HepG2 (cell line): ENCODE results near the gene MRPS17. TPM values are rescaled to one million over a fixed set of nuclear protein-coding genes. Genes with fewer than 3 reads are reported as not detected.

Experiments
- ATAC-seq: fragments of 200-7000 bp; cut with Tn5 transposase; 3 replicates; pipeline ENCODE4 v1.9.1; 2020; ENCODE audit warnings: mild to moderate bottlenecking, moderate library complexity
- BruUV-seq: library from RNA; stranded (reverse); fragments of 400-500 nt; replicated peaks from 2 replicates; lab custom pipeline; 2021; lab: Mats Ljungman, UMichigan
- CTCF ChIA-PET: fragments of 300-600 bp; formaldehyde crosslinking; extraction: SDS; loops from one replicate; lab custom pipeline; 2021; ENCODE audit warnings: low total read pairs, inconsistent platforms, low intra/inter-chr PET ratio; lab: Yijun Ruan, JAX
- POLR2A ChIA-PET: fragments of 350-600 bp; sonication (Branson Sonifier 250); formaldehyde crosslinking; loops from one replicate; lab custom pipeline; 2020; ENCODE audit warnings: antibody characterized with exemption, inconsistent platforms; lab: Yijun Ruan, JAX
- DNase-seq: peaks from one replicate; pipeline ENCODE4 v3.0.0-alpha.2; 2015; ENCODE audit warnings: low spot score
- FAIRE-seq: peaks from 3 replicates; lab custom pipeline; 2011; peaks lifted over from hg19 to GRCh38; lab: Jason Lieb, UNC
- H2AFZ ChIP-seq: one replicate; pipeline ENCODE4 v1.6.1; 2011; ENCODE audit warnings: low read length, inconsistent platforms
- H3K27ac ChIP-seq: fragments of 300-600 bp; 3 replicates; pipeline ENCODE4 v1.8.0; 2011; ENCODE audit warnings: mixed run types, mild to moderate bottlenecking, mixed read lengths, low read length, inconsistent platforms; ENCODE audit not compliant: insufficient read depth; ENCODE audit errors: extremely low read length
- H3K27me3 ChIP-seq, 2 experiments: fragments of 200-600 bp in 1 of 2; 2 replicates in 1 of 2; 3 replicates in 1 of 2; pipeline versions ENCODE4 v1.6.0 to v1.8.0; 2011; ENCODE audit warnings: low read length in 2 of 2, mild to moderate bottlenecking in 2 of 2, moderate library complexity in 2 of 2, inconsistent platforms in 1 of 2; ENCODE audit not compliant: insufficient read depth in 2 of 2, control insufficient read depth in 1 of 2
- H3K36me3 ChIP-seq, 2 experiments: fragments of 200-600 bp in 1 of 2; replicated peaks in 1 of 2; 2 replicates in 1 of 2; 3 replicates in 1 of 2; pipeline versions ENCODE4 v1.5.1 to v1.8.0; 2011; ENCODE audit warnings: low read length in 2 of 2, inconsistent platforms in 1 of 2; ENCODE audit not compliant: insufficient read depth in 2 of 2, control insufficient read depth in 1 of 2
- H3K4me1 ChIP-seq: 2 replicates; pipeline ENCODE4 v1.5.1; 2012; ENCODE audit warnings: low read length, inconsistent platforms; ENCODE audit not compliant: insufficient read depth
- H3K4me2 ChIP-seq: 2 replicates; pipeline ENCODE4 v1.6.0; 2011; ENCODE audit warnings: low read depth, low read length, inconsistent platforms
- H3K4me3 ChIP-seq, 3 experiments: fragments of 200-600 bp in 1 of 3; sonication (generic), shearing (Covaris generic) in 1 of 3; replicated peaks in 1 of 3; 2 replicates each; pipeline ENCODE4 v1.5.1; 2011 to 2016; ENCODE audit warnings: low read length in 3 of 3, inconsistent platforms in 2 of 3, low read depth in 2 of 3, mild to moderate bottlenecking in 2 of 3, control low read depth in 1 of 3, mixed read lengths in 1 of 3; ENCODE audit not compliant: insufficient read depth in 1 of 3
- H3K79me2 ChIP-seq: one replicate; pipeline ENCODE4 v1.6.1; 2011; ENCODE audit warnings: low read length, inconsistent platforms; ENCODE audit not compliant: insufficient read depth
- H3K9ac ChIP-seq: 2 replicates; pipeline ENCODE4 v1.6.0; 2011; ENCODE audit warnings: mild to moderate bottlenecking, low read depth, low read length, inconsistent platforms; ENCODE audit not compliant: insufficient read depth
- H3K9me3 ChIP-seq: 2 replicates; pipeline ENCODE4 v1.5.1; 2012; ENCODE audit warnings: mild to moderate bottlenecking, low read length
- H4K20me1 ChIP-seq: 2 replicates; pipeline ENCODE4 v1.6.0; 2011; ENCODE audit warnings: inconsistent platforms, mild to moderate bottlenecking, low read length, moderate library complexity; ENCODE audit not compliant: insufficient read depth
- ETV6 ChIP-seq: sonication (generic); formaldehyde crosslinking; conservative IDR thresholded peaks from 2 replicates; pipeline ENCODE4 v1.4.0; 2020; ENCODE audit warnings: missing genetic modification reagents
- EZH2 ChIP-seq: conservative IDR thresholded peaks from 2 replicates; pipeline ENCODE4 v1.6.1; 2012; ENCODE audit warnings: mild to moderate bottlenecking, low read depth, low read length, moderate library complexity
- GLMP ChIP-seq: sonication (generic); formaldehyde crosslinking; IDR thresholded peaks from 2 replicates; pipeline ENCODE4 v1.9.0; 2021; ENCODE audit warnings: missing genetic modification reagents, mild to moderate bottlenecking, borderline replicate concordance
- HNRNPUL1 ChIP-seq: fragments of 200-400 bp; formaldehyde crosslinking; IDR thresholded peaks from 2 replicates; pipeline ENCODE4 v1.6.1; 2017; ENCODE audit warnings: low read depth, mild to moderate bottlenecking, low read length, moderate library complexity
- JUN ChIP-seq: sonication (generic); formaldehyde crosslinking; IDR thresholded peaks from 2 replicates; pipeline ENCODE4 v1.4.0; 2020; ENCODE audit warnings: mild to moderate bottlenecking, missing genetic modification reagents
- KAT8 ChIP-seq: IDR thresholded peaks from 2 replicates; pipeline ENCODE4 v1.6.1; 2016; ENCODE audit warnings: missing genetic modification reagents, missing compliant biosample characterization
- KDM3A ChIP-seq: IDR thresholded peaks from 2 replicates; pipeline ENCODE4 v1.6.1; 2018; ENCODE audit warnings: low read depth, missing compliant biosample characterization
- KIAA2018 ChIP-seq: sonication (generic); formaldehyde crosslinking; IDR thresholded peaks from 2 replicates; pipeline ENCODE4 v1.5.0; 2020; ENCODE audit warnings: mild to moderate bottlenecking, missing genetic modification reagents, borderline replicate concordance
- MAZ ChIP-seq, 2 experiments: sonication (generic) in 1 of 2; formaldehyde crosslinking in 1 of 2; IDR thresholded peaks; 2 replicates each; pipeline versions ENCODE4 v1.5.0 to v1.6.1; 2012 to 2020; ENCODE audit warnings: low read depth in 2 of 2, mild to moderate bottlenecking in 2 of 2, borderline replicate concordance in 1 of 2, improper control_type of control experiment in 1 of 2, low read length in 1 of 2, missing genetic modification reagents in 1 of 2, moderate library complexity in 1 of 2
- MLLT10 ChIP-seq: sonication (generic); formaldehyde crosslinking; IDR thresholded peaks from 2 replicates; pipeline ENCODE4 v1.4.0; 2020; ENCODE audit warnings: missing genetic modification reagents
- NFRKB ChIP-seq: fragments of 450-650 bp; IDR thresholded peaks from 2 replicates; pipeline ENCODE4 v1.6.1; 2017
- U2AF1 ChIP-seq: fragments of 200-400 bp; formaldehyde crosslinking; optimal IDR thresholded peaks from 2 replicates; pipeline ENCODE3; 2017; ENCODE audit warnings: mild to moderate bottlenecking, low read depth, low read length
- ZMAT3 ChIP-seq: sonication (generic); formaldehyde crosslinking; conservative IDR thresholded peaks from 2 replicates; pipeline ENCODE4 v1.7.0; 2021; ENCODE audit warnings: missing genetic modification reagents
- ZNF335 ChIP-seq: sonication (generic); formaldehyde crosslinking; IDR thresholded peaks from 2 replicates; pipeline ENCODE4 v1.4.0; 2020; ENCODE audit warnings: missing genetic modification reagents
- ZNF496 ChIP-seq: sonication (generic); formaldehyde crosslinking; IDR thresholded peaks from 2 replicates; pipeline ENCODE4 v1.8.1; 2023; ENCODE audit warnings: mild to moderate bottlenecking, moderate library complexity, missing genetic modification reagents; ENCODE audit not compliant: insufficient replicate concordance
- WGBS: methylation state at CpG from one replicate; pipeline ENCODE4 v1.1.6; 2017; ENCODE audit warnings: low lambda C conversion rate; 5-methylcytosine and 5-hydroxymethylcytosine counted together
- in situ Hi-C: cut with HindIII; loops from 2 replicates; pipeline ENCODE4 v1.10.0; 2017; ENCODE audit warnings: low pct_unique_long_range_greater_than_20kb; ENCODE audit not compliant: extremely low pct_ligation_motif_present
- intact Hi-C: fragments of 100-400 bp; cut with micrococcal nuclease; formaldehyde crosslinking; loops from one replicate; pipeline ENCODE4 v1.10.0; 2022; ENCODE audit not compliant: unreplicated experiment
- polyA plus RNA-seq, 8 experiments: library from polyadenylated mRNA; depleted of rRNA in 3 of 8; stranded (reverse) in 7 of 8; unstranded in 1 of 8; fragments of >200 nt; fragmentation: Illumina TruSeq in 4 of 8; extraction: Trizol in 4 of 8; gene quantifications; 2 replicates each; pipeline versions ENCODE4 v1.2.1 to v1.2.3, GENCODE V29; 2011 to 2016; ENCODE audit warnings: low read depth in 4 of 8, missing spikeins in 1 of 8, mixed read lengths in 1 of 8; ENCODE audit not compliant: insufficient read depth in 1 of 8
- total RNA-seq, 5 experiments: library from RNA; depleted of rRNA; stranded (reverse); fragments of >200 nt; fragmentation: Illumina TruSeq; extraction: Trizol; gene quantifications; 2 replicates each; pipeline ENCODE4 v1.2.3, GENCODE V29; 2016; ENCODE audit warnings: low read depth in 1 of 5
- TF ChIP-seq, protein P1 (sequence below): sonication (generic); formaldehyde crosslinking; IDR thresholded peaks from 2 replicates; pipeline ENCODE4 v1.9.0; 2021; ENCODE audit warnings: missing genetic modification reagents, borderline replicate concordance

MRPS17 gene
- total and polyA plus RNA-seq, 2 of the 13 experiments (the other 11 are each of a cell fraction or from before 2014, with no cell fraction given) = 14.9 to 31.3 TPM

DNA sequence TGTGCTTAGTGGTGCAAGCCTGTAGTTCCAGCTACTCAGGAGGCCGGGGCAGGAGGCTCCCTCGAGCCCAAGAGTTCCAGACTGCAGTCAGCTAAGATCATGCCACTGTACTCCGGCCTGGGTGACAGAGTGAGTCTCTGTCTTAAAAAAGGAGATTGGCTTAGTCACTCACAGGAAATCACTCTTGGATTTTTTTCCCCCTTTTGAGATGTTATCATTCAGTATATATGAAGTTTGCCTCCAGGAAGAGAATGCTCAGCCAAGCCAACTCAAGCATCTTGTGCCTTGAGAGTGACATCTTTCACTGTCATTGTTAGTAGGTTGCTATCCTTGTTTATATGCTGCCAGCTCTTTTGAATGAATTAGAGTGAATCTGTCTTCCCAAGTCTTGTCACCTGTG is 40.7 kb downstream of the MRPS17 start:
- H3K36me3 ChIP-seq = peaks cover 4 to 16% of the 10 kb centered on the region in 2 experiments; a peak in 3 of 5 replicates
- H3K79me2 ChIP-seq = no peaks in the 10 kb centered on the region
- no peak overlapping the region for H3K27ac ChIP-seq
- no peak overlapping the region for H3K9ac ChIP-seq
- no peak for TF ChIP-seq ZNF335 (CRISPR knock-in tag)
- no peak for TF ChIP-seq KDM3A
- no peak for TF ChIP-seq ZMAT3 (CRISPR knock-in tag)
- no peak for TF ChIP-seq GLMP (CRISPR knock-in tag)
- no peak for TF ChIP-seq U2AF1
- no peak for TF ChIP-seq HNRNPUL1
- no peak for TF ChIP-seq MLLT10 (CRISPR knock-in tag)
- no peak for TF ChIP-seq KAT8 (CRISPR knock-in tag)
- no peak for TF ChIP-seq ZNF496 (CRISPR knock-in tag)
- TF ChIP-seq MAZ (IDR thresholded peaks at IDR 0.05; ENCODE audit: borderline replicate concordance, low read depth, low read length) = no peak
- no peak for TF ChIP-seq MAZ (CRISPR knock-in tag; IDR thresholded peaks at IDR 0.05; ENCODE audit: low read depth)
- TF ChIP-seq KIAA2018 (CRISPR knock-in tag) = no peak
- TF ChIP-seq, protein P1, sequence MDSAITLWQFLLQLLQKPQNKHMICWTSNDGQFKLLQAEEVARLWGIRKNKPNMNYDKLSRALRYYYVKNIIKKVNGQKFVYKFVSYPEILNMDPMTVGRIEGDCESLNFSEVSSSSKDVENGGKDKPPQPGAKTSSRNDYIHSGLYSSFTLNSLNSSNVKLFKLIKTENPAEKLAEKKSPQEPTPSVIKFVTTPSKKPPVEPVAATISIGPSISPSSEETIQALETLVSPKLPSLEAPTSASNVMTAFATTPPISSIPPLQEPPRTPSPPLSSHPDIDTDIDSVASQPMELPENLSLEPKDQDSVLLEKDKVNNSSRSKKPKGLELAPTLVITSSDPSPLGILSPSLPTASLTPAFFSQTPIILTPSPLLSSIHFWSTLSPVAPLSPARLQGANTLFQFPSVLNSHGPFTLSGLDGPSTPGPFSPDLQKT = no peak
- no peak for TF ChIP-seq EZH2
- TF ChIP-seq ETV6 (CRISPR knock-in tag) = no peak
- TF ChIP-seq JUN (CRISPR knock-in tag) = no peak
- no peak for TF ChIP-seq NFRKB
- in situ Hi-C loops (no loop called here), intact Hi-C loops (no loop called here)
- FAIRE-seq (no peak), DNase-seq (no peak), ATAC-seq (no peak)
- H3K9me3 ChIP-seq = no peaks in the 10 kb centered on the region
- no peak overlapping the region for H3K4me3 ChIP-seq
- no peaks in the 10 kb centered on the region for H4K20me1 ChIP-seq
- no peaks in the 10 kb centered on the region for H3K27me3 ChIP-seq
- H3K4me2 ChIP-seq = no peak overlapping the region
- ChIA-PET CTCF (no interaction called here), POLR2A (no interaction called here)
- WGBS = 100% methylated on average over 3 of the region's 3 CpGs
- no peak overlapping the region for H2AFZ ChIP-seq
- H3K4me1 ChIP-seq = peaks cover 14% of the 10 kb centered on the region
- BruUV-seq = no TSS peak
